Measurements from ENCODE around the gene HSD3B7. TPM values are rescaled to one million over a fixed set of nuclear protein-coding genes. Genes with fewer than 3 reads are reported as not detected.

The HSD3B7 gene
- total and polyA plus RNA-seq, 10 of the 15 experiments (the other 5 are each of a cell fraction or from before 2014, with no cell fraction given) = 0.18 to 1.8 (median 0.48) TPM; not detected in 1

DNA sequence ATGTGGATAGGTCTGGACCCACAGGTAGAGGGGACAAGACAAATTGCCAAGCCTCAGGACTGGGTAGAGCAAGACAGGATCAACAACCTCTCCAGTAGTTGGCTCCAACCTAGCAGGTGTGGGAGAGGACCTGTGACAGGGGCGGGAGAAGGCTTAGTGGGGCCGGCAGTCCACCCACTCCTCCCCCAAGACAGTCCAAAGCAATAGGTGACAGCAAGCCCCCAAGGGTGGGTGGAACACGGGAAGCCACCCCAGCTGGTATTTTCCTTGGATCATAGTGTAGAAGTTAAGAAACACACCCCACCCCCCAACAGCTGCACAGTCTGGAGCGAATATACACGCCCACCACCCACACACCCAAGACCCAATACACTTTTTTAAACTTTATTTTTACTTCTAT is 44.3 kb downstream of the HSD3B7 start (continued):
- TF ChIP-seq, protein P1, sequence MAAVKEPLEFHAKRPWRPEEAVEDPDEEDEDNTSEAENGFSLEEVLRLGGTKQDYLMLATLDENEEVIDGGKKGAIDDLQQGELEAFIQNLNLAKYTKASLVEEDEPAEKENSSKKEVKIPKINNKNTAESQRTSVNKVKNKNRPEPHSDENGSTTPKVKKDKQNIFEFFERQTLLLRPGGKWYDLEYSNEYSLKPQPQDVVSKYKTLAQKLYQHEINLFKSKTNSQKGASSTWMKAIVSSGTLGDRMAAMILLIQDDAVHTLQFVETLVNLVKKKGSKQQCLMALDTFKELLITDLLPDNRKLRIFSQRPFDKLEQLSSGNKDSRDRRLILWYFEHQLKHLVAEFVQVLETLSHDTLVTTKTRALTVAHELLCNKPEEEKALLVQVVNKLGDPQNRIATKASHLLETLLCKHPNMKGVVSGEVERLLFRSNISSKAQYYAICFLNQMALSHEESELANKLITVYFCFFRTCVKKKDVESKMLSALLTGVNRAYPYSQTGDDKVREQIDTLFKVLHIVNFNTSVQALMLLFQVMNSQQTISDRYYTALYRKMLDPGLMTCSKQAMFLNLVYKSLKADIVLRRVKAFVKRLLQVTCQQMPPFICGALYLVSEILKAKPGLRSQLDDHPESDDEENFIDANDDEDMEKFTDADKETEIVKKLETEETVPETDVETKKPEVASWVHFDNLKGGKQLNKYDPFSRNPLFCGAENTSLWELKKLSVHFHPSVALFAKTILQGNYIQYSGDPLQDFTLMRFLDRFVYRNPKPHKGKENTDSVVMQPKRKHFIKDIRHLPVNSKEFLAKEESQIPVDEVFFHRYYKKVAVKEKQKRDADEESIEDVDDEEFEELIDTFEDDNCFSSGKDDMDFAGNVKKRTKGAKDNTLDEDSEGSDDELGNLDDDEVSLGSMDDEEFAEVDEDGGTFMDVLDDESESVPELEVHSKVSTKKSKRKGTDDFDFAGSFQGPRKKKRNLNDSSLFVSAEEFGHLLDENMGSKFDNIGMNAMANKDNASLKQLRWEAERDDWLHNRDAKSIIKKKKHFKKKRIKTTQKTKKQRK (IDR thresholded peaks at IDR 0.05; ENCODE audit: low read depth, low read length) = no peak
- TF ChIP-seq, protein P2, sequence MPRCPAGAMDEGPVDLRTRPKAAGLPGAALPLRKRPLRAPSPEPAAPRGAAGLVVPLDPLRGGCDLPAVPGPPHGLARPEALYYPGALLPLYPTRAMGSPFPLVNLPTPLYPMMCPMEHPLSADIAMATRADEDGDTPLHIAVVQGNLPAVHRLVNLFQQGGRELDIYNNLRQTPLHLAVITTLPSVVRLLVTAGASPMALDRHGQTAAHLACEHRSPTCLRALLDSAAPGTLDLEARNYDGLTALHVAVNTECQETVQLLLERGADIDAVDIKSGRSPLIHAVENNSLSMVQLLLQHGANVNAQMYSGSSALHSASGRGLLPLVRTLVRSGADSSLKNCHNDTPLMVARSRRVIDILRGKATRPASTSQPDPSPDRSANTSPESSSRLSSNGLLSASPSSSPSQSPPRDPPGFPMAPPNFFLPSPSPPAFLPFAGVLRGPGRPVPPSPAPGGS (IDR thresholded peaks at IDR 0.05; ENCODE audit: borderline replicate concordance, insufficient read depth, low read depth, low read length, poor library complexity, severe bottlenecking) = no peak
- TF ChIP-seq, protein P3, sequence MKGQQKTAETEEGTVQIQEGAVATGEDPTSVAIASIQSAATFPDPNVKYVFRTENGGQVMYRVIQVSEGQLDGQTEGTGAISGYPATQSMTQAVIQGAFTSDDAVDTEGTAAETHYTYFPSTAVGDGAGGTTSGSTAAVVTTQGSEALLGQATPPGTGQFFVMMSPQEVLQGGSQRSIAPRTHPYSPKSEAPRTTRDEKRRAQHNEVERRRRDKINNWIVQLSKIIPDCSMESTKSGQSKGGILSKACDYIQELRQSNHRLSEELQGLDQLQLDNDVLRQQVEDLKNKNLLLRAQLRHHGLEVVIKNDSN (IDR thresholded peaks at IDR 0.05; ENCODE audit: borderline replicate concordance, extremely low read length, insufficient read depth, low read depth, low read length) = no peak
- TF ChIP-seq, protein P4, sequence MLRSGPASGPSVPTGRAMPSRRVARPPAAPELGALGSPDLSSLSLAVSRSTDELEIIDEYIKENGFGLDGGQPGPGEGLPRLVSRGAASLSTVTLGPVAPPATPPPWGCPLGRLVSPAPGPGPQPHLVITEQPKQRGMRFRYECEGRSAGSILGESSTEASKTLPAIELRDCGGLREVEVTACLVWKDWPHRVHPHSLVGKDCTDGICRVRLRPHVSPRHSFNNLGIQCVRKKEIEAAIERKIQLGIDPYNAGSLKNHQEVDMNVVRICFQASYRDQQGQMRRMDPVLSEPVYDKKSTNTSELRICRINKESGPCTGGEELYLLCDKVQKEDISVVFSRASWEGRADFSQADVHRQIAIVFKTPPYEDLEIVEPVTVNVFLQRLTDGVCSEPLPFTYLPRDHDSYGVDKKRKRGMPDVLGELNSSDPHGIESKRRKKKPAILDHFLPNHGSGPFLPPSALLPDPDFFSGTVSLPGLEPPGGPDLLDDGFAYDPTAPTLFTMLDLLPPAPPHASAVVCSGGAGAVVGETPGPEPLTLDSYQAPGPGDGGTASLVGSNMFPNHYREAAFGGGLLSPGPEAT (IDR thresholded peaks at IDR 0.05; ENCODE audit: low read depth) = no peak
- TF ChIP-seq PAX5 (IDR thresholded peaks at IDR 0.05; ENCODE audit: borderline replicate concordance, low read depth, low read length) = no peak
